GM21737 (cell line): Measurements from ENCODE around the gene MRPS16.

Experiments used
- ATAC-seq: cut with Tn5 transposase; IDR thresholded peaks from one replicate; pipeline ENCODE4 v1.9.1; 2021; ENCODE audit warnings: mild to moderate bottlenecking, moderate library complexity; ENCODE audit not compliant: unreplicated experiment

MRPS16 gene

DNA sequence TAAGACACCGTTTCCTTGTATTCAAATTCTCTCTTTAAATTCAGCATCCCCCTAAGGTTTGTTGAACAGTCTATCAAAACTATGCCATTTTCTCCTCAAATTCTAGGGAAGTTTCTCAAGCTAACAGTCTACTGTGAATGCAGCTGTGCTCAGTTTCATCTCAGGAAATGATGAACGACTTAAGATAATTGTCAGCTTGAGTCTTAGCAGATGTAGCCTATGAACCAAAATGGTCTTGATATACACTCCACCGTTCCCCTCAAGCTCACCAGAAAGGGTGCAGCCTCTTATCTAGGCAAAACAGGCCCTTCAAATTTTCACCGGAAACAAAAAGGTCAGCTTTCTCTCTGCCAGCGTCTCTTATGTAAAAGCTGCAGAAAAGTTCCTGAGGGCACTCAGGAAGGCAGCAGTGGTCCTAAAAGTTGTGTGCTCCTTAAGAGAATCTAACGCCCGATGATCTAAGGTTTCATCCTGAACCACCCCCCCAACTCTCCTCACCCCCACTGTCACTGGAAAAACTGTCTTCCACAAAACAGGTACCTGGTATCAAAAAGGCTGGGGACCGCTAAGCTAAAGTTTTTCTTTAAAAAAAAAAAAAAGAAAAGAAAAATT, 7.5 kb downstream of the MRPS16 start:
- no peak for ATAC-seq

DNA sequence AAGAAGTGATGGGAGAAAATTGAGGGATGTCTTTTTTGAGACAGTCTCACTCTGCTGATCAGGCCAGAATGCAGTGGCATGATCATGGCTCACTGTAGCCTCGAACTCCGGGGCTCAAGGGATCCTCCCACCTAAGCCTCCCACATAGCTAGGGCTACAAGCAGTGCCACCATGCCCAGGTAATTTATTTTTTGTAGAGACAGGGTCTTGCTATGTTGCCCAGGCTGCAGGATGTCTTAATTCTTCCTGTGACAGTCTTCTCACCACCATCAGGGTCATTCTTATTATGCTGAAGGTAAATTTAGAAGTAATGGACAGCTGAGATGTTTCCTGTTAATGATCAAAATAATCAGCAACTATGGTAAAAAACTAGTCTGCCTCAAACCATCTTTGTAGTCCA, 12.5 kb downstream of the MRPS16 start:
- ATAC-seq = no peak

DNA sequence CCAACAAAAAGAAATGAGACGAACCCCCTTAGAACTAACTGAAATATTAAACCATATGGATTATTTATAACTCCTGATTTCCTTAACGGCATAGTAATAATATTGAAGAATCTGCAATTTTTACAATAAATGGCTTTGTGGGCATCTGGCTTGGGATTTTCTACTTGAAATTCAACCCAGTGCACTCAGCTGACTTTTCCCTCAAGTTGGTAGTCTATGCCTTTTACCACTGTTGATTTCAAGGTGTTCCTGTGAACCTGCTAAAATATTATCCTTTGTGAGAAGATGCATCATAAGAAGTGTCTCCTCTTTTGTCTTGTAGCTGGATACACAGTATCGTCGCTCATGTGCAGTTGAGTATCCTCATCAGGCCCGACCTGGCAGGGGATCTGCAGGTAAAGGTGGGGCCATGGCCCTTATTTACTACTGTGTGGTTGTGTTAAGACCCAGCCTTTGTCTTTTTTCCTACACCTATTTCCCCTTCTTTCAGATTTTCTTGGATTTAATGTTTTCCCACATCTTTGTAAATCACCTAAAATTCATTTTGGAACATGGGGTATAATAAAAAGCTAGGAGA, 13.4 kb downstream of the MRPS16 start:
- ATAC-seq = no peak

DNA sequence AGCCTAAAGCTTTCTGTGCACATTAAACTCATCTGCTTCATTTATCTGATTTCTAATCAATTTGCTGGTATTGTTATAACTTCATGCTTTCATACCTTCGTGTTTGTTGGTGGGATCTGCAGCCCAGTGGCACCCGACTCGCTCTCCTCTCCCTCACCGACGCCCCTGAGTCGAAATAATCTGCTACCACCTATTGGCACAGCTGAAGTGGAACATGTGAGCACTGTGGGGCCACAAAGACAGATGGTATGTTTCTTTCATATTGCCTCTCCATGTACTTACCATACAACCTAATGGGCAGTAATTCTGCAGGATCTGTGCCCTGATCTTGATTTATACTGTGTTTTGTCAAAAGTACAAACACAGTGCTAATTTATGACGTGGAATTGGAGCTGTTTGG, 17.7 kb downstream of the MRPS16 start:
- ATAC-seq = no peak

DNA sequence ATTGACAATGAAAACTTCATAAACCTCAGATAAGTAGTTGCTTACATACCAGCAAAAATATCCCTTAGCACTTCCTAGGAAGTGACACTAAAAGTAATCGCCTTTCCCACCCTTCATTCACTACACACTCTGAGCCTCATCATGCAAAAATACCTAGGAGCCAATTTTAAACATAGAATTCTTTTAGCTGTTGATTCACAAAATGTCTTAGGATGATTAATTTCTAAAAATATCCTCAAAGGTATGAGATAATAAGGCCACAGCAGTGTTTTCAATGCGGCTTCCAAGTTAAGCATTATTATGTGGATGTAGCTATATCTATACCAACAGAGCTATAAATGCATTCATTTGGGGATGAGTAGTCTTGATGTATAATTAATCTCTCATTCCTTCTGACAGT, 18.6 kb downstream of the MRPS16 start:
- ATAC-seq = no peak

DNA sequence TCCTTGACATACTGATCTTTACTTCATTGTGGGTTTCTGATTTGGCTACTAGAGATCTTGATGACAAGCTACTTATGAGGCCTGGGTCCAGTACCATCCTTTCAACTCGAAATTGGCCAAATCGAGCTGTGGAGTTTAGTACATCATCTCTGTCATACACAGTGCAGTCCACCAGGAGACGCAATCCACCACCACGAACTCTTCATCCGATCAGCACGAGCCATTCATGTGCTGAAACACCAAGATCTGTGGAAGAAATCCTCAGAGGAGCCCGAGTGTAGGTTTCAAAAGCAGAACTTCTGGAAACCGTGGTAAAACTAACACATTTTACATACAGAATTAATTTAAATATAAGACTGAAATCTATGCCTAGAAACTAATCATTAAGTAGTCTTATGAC, 19.6 kb downstream of the MRPS16 start:
- no peak for ATAC-seq

DNA sequence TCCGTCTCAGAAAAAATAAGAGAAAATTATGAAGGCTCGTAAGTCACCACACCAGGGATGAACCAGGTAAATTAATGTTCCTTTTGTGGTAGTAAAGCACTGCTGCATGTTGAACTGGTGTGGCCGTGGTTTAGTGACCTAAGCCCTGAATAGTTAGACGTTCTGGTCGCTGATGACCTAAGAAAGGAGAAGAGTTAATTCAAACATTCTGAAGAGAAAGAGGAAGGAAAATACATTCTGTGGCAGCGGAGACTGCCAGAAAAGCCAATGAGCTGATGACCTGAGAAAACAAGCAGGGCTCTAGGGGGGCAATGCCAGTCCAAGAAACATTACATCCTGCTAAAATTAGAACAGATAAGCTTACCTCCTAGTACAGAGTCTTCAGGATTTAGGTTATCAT, 22.9 kb downstream of the MRPS16 start:
- no peak for ATAC-seq

DNA sequence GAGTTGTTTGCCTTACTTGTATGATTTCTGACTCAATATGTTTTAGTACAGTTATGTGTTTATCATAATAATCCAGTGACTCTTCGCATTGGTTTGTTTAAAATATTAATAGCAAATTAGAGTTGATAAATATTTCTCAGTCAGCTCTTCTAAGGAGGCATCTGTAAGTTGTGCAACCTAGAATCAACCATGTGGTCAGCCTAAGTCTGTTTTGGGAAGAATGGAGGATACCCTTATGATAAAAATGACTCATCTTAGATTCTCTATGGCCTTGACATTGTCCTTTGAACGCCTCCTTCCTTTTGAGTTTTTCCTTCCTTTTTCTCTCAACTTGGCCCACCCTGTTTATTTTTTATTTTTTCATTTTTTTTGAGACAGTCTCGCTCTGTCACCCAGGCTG, 24.2 kb downstream of the MRPS16 start:
- ATAC-seq = no peak

DNA sequence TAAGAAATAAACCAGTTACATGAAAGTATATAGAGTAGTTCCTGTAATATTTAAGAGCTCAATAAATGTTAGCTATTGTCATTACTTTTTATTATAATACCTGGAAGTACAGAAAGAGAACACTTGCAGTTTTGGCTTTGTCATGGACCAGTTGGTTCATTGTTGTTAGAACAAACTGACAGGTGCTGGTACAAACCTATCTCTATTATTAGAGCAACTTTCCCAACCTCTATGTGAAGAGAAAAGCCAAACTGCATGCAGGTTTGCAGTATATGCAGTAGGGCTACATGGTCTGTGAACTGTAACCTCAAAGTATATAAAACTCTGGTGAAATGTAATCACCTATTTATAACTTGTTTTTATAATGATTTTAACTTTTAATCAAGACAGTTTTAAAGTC, 25.8 kb downstream of the MRPS16 start:
- no peak for ATAC-seq

DNA sequence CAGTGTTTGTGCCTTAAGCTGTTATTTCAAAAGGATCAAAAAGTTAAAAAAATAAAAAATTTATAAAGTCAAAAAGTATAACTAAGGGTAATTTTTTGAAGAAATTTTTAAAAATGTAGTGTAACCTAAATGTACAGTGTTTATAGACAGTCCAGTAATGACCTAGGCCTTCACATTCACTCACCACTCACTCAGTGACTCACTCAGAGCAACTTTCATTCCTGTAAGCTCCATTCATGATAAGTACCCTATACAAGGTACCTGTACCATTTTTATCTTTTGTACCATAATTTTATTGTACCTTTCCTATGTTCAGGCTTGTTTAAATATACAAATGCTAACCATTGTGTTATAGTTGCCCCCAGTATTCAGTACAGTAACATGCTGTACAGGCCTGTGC, 26.9 kb downstream of the MRPS16 start:
- ATAC-seq = no peak

DNA sequence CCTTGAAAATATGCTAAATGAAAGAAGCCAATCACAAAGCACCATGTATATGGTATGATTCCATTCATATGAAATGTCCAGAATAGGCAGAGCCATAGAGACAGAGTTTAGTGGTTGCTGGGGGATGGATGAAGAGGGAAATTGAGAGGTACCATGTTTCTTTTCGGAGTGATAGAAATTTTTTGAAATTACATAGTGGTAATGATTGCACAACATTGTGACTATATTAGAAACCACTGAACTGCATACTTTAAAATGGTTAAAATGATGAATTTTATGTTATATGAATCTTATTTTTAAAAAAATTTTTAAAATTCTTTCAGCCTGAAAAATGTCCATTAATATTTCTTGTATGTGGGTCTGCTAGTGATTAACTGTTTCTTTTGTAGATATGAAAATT, 31.5 kb downstream of the MRPS16 start:
- no peak for ATAC-seq

DNA sequence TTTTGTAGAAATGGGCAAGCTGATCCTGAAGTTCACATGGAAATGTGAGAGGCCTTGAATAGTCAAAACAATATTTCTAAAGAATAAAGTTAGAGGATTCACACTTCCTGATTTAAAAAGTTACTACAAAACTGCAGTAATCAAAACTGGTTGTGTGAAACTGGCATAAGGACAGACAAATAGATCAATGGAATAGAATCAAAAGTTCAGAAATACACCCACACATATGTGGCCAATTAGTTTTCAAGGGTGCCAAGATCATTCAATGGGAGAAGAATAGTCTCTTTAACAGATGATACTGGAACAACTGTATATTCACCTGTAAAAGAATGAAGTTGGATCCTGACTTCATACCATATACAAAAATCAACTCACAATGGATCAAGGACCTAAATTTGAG, 33.1 kb downstream of the MRPS16 start:
- no peak for ATAC-seq

DNA sequence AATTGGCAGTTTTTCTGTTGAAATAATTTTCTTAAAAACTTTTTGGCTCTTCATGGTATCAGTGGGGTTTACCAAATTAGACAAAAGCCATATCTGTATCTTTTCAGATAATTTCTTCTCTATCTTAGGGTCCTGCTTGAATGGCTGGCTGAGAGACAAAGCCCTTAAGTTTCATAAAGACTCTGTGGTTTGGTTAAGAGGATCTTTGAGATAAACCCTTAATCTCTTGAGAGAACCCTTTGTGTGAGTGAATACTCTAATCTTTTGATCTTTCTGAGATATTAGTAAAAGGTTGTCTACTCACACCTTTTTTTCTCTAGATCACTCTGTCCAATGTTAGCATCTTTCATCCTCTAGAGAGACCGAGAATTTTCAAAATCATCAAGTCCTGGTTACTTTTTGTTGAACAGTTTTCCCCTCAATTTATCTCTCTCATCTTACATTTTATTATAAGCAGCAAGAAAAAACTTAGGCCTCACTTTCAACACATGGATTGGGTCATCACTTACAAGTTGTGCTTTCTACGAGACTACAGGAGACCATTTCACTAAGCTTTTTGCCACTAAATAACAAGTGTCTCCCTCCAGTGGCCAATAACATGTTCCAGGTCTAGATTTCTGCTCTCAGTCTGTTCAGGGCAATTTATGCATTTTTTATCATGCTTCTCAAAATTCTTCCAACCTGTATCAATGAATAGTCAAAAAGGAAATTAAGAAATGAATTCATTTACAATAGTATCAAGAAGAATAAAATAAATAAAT, 33.8 kb downstream of the MRPS16 start:
- no peak for ATAC-seq

DNA sequence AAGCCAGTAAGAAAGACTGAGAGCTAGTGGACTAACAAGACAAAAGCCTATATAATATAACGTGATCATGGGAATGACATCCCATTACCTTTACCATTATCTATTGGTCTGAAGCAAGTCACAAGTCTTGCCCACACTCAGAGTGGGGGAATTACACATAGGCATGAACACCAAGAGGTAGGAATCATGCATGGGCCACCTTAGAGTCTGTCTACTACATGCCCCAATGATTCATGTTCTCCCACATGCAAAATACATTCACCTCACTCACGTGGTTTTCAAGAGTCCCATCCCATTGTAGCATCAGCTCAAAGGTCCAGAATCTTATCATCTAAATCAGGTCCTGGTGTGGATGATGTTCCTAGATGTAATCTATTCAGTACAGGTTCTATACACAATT, 34.8 kb downstream of the MRPS16 start:
- ATAC-seq = no peak

DNA sequence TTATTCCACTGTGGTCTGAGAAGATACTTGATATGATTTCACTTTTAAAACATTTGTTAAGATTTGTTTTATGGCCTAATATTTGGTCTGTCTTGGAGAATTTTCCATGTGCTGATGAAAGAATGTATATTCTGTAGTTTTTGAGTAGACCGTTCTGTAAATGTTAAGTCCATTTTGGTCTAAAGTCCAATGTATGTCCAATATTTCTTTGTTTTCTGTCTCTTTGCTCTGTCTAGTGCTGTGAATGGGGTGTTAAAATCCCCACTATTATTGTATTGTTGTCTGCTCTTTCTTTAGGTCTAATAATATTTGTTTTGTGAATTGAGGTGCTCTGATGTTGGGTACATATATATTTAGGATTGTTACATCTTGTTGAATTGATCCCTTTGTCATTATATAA, 36.7 kb downstream of the MRPS16 start:
- no peak for ATAC-seq

DNA sequence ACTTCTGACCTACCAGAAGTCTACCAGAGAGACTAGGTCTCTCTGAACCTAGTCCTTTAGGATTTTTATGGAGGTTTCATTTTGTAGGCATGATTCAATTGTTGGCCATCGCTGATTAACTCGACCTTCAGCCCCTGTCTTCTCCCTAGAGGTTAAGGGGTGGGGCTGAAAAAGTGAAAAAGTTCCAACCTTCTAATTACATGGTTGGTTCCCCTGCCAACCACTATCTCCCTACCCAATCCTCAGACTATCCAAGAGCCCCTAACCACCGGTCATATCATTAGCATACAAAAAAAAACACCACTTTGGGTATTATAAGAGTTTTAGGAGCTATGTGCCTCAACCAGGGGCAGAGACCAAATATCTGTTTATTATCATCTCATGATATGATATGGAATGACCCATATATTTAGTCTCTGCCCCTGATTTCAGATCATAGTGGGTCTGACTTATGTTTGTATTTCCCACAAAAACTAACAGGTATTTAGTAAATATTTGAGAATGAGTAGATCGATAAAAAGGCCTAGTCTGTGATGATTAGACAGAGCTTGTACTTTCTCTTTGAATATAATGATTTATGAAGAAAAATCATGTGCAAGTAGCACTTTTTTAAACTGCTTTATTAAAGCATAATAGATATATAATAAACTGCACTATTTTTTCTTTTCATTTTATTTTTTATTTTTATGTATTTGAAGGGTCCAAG, 41.2 kb downstream of the MRPS16 start:
- ATAC-seq = no peak

DNA sequence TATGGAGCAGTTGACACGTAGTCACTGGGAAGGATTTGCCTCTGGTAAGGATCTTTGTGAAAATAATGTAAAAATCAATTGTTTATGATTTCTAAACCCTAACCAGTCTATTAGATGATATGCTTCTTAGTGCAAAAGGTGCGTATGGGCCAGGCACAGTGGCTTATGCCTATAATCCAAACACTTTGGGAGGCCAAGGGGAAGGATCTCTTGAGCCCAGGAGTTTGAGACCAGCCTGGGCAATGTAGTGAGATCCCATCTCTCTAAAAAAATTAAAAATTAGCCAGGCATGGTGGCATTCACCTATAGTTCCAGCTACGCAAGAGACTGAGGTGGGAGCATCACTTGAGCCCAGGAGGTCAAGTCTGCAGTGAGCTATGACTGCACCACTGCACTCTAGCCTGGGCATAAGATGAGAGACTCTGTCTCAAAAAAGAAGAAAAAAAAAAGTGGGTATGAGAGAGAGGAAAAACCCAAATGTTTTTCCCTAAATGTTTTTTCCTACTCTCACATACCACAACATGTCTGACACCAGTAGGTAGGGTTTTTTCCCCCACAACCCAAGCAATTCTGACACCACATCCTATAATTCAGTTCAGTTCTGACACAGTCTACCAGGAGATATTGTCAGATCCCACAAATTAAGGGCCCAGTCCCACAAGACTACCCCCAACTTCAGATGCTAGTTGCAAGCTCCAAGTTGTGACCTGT, 41.9 kb downstream of the MRPS16 start:
- no peak for ATAC-seq

DNA sequence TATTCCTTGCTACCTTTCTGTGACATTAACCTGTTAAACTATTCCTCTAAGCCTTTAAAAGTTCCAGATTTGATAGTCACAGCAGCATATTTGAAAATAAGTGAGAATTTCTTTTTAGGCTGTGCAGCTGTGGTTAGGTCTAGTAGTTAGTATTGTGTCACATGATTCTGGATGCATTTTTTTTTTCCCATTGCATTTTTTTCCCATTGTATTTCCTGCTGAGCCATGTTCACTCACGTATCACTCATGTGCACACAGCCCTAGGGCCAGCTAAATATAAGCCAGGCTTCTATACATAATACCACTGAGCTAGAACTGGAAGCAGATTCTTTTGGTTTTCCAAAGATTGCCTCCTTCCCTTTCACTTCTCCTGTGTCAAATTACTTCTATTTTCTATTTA, 42.7 kb downstream of the MRPS16 start:
- ATAC-seq = no peak

DNA sequence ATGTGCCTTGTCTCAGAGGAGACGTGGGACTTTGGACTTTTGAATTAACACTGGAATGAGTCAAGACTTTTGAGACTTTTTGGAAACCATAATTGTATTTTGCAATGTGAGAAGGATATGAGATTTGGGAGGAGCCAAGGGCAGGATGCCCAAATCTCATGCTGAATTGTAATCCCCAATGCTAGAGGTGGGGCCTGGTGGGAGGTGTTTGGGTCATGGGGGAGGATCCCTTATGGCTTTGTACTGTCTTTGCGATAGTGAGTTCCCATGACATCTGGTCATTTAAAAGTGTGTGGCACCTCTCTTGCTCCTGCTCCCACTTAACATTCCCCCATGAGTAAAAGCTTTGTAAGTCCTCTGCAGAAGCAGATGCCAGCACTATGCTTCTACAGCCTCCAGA, 44.6 kb downstream of the MRPS16 start:
- no peak for ATAC-seq

DNA sequence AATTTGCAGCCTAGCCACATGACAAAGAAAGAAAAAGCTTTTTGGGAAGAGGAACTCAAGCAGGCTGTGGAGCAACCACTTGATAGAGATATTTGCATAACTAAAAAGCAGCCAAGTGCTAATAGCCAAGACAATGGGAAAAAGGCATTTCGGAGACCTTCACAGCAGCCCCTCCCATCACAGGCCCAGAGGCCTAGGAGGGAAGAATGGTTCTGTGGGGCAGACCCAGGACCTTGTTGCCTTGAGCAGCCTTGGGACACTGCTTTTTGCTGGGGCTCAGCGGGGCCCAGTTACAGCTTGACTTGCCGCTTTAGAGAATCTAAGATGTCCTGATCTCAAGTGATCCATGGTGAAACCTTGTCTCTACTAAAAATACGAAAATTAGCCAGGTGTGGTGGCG, 46.1 kb downstream of the MRPS16 start:
- no peak for ATAC-seq

DNA sequence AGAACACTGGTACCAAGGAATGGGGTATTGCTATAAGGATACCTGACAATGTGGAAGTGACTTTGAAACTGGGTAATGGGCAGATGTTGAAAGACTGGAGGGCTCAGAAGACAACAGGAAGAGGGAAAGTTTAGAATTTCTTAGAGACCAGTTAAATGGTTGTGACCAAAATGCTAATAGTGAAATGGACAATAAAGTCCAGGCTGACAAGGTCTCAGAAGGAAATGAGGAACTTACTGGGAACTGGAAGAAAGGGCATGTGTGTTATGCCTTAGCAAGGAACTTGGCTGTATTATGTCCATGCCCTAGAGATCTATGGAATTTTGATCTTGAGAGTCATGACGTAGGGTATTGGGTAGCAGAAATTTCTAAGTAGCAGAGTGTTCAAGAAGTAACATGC, 46.6 kb downstream of the MRPS16 start:
- ATAC-seq = no peak
